Measurements from ENCODE around the gene IL2RA.
"Not testable (repeated sequence)": the region's sequence is repeated elsewhere in the genome, so short reads cannot be mapped to it uniquely, and the experiment has no call there.

IL2RA gene

DNA sequence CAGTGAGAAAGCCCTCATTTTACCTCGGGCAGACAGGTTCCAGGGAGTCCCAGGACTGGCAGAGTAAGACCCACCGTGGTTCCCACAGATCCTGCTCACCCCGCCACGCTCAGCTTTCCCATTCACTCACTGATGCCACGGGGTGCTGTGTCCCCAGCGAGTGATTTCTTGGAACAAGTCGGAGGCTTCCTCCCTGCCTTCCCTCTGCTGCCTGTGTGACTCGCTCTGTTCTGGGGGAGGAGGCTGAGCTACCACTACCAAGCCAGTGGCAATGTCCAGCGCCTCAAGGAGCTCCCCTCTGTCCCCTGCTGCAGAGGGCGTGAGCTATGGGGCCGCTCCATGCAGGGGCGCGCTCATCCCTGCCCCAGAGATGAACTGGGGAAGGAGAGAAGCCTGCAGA lies 97.4 kb downstream of the IL2RA start:
- H3K4me3 ChIP-seq (ENCODE audit: low read depth, low read length), result no peak overlapping the region
- TF ChIP-seq, protein P1, sequence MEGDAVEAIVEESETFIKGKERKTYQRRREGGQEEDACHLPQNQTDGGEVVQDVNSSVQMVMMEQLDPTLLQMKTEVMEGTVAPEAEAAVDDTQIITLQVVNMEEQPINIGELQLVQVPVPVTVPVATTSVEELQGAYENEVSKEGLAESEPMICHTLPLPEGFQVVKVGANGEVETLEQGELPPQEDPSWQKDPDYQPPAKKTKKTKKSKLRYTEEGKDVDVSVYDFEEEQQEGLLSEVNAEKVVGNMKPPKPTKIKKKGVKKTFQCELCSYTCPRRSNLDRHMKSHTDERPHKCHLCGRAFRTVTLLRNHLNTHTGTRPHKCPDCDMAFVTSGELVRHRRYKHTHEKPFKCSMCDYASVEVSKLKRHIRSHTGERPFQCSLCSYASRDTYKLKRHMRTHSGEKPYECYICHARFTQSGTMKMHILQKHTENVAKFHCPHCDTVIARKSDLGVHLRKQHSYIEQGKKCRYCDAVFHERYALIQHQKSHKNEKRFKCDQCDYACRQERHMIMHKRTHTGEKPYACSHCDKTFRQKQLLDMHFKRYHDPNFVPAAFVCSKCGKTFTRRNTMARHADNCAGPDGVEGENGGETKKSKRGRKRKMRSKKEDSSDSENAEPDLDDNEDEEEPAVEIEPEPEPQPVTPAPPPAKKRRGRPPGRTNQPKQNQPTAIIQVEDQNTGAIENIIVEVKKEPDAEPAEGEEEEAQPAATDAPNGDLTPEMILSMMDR (conservative IDR thresholded peaks at IDR 0.05; ENCODE audit: low read depth, low read length), result no peak
- no peak for DNase-seq (ENCODE audit: low read depth)

DNA sequence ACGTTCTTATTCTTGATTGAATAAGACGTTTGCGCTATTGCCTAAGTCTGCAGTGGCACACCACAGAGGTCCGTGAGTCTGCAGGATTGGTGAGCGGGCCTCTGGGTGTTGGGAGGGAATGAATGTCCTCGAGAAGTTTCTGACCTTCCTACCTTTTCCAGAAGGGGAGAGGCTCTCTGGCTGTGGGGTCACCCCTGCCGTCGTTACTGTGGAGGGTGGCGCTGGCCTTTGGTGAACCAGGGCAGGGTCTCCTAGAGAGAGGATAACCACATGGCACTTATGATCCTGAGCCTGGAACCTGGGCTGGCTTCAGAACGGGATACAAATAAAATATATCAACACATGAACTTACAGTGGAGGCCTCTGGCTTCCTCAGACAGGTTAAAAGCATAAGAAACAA lies 98.6 kb downstream of the IL2RA start:
- TF ChIP-seq, protein P1 (conservative IDR thresholded peaks at IDR 0.05; ENCODE audit: low read depth, low read length), result no peak
- no peak for DNase-seq (ENCODE audit: low read depth)
- no peak overlapping the region for H3K4me3 ChIP-seq (ENCODE audit: low read depth, low read length)

DNA sequence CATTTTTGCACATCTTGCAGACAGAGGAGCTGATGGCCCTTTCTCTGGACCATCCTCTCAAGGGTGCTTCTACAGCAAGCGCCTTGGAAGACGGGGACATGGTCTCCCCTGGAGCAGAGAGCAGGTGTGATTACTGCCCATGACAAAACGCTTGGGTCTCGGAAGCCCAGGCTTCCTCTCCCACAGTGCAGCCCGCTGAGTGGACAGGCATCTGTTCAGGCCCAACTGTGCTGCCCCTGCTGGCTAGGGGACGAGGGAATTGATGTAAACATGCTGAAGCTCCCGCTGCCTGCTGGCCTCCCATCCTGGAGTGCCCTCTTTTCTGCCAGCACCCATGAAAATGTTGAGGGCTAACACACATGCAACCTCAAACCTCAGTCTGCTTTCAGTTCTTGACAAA lies 99.1 kb downstream of the IL2RA start:
- TF ChIP-seq, protein P1 (conservative IDR thresholded peaks at IDR 0.05; ENCODE audit: low read depth, low read length), result peak; percentile 2
- no peak for DNase-seq (ENCODE audit: low read depth)
- no peak overlapping the region for H3K4me3 ChIP-seq (ENCODE audit: low read depth, low read length)

DNA sequence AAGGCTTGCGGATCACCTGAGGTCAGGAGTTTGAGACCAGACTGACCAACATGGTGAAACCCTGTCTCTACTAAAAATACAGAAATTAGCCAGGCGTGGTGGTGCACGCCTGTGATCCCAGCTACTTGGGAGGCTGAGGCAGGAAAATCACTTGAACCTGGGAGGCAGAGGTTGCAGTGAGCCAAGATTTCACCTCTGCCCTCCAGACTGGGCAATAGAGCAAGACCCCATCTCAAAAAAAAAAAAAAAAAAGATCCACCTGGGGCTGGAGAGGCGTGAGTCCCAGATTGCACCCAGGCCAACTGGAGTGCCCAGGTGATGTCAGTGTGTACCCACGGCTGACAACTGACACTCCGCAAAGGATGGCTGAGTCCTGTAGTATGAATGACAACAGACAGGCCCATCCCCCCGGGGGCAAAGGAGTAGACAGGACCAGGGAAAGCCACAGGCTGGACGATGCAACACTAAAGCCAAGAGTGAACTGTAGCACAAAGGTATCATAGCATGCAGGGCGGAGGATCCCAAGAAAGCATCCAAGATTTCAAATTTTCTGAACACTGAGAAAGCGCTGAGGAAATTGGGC lies 99.7 kb downstream of the IL2RA start:
- H3K4me3 ChIP-seq (ENCODE audit: low read depth, low read length), result not testable (repeated sequence)

DNA sequence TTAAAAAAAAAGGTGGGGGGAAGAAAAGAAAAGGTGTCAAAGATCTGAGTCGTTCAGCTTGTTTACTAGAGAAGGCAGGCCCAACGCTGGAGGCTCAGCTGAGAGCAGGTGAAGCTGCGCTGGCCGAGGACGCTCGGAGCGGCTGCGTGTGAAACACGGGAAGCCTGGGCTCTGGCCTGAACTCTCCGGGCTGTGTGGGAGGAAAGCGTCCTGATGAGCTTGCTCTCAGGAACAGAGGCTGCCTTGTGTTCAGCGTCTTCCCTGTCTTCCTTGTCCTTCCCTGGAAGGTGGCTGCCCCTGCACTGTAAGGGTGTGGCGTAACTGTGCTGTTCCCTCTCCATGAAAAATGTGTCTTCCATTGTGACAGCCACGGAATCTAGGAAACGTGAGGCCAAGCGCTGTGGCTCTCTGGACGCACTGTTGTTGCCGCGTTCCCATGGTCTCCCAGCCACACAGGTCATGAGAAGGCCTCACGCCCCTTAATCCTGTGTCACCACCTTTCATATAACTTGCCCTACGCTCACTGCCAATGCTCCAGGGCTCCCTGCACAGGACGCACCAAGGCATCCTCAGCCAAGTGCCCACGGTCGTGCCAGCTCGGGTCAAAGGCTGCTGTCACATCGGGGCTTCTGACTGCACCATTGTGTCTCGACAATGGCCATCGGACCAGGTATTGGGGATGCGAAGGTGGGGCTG lies 100.6 kb downstream of the IL2RA start:
- H3K4me3 ChIP-seq (ENCODE audit: low read depth, low read length), result no peak overlapping the region
- no peak for DNase-seq (ENCODE audit: low read depth)
- TF ChIP-seq, protein P1 (conservative IDR thresholded peaks at IDR 0.05; ENCODE audit: low read depth, low read length), result no peak

More for the DNA sequence above, 99.7 kb downstream of the IL2RA start:
- not testable (repeated sequence) for DNase-seq (ENCODE audit: low read depth)

DNA sequence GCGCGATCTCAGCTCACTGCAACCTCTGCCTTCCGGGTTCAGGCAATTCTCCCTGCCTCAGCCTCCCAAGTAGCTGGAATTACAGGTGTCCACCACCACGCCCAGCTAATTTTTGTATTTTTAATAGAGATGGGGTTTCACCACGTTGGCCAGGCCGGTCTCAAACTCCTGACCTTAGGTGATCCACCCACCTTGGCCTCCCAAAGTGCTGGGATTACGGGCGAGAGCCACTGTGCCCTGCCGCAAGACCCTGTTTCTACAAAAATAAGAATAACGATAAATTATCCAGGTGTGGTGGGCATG lies 101.2 kb downstream of the IL2RA start:
- not testable (repeated sequence) for H3K4me3 ChIP-seq (ENCODE audit: low read depth, low read length); DNase-seq (ENCODE audit: low read depth)

Measured in choroid plexus epithelial cell (primary cell).